Measurements from ENCODE around the gene PIGZ.

Gene PIGZ

DNA sequence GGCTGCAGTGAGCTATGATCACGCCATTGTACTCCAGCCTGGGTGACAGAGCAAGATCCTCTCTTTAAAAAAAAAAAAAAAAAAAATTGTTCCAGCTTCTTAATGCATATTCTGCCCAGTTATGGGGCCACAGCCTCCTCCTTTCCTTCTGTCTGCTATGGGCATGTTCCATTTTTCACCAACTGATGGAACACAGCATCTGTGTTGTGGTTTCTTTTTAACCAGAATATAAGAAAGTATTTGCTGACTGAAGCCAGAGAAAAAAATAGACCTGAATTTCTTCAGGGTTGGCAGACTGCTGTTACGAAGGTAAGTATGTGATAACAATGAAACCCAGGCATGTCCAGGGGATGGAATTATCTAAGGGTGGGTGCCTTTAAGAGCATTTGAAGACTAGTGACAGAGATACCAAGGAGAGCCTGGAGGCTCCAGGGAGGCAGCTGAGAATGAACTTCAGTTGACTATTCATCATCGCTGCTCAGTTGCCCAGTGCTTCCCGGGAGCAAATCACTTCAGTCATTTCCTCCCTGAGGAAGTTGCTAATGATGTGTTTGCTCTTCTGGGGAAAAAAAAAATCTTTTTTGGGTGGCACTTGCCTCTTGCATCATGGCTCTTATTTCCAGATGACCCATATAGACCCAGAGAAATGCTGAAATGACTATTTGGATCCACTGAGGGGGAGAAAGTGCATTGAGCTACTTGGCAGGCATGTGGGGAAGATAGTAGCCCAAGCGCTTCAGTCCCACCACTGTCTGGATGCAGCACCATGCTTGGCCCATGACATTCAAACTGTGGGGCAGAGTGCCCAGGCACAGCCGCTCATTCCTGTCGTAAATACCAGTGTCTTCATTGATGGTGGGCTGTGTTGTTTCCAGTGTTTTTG, 40.8 kb downstream of the PIGZ start:
- TF ChIP-seq, protein P1, sequence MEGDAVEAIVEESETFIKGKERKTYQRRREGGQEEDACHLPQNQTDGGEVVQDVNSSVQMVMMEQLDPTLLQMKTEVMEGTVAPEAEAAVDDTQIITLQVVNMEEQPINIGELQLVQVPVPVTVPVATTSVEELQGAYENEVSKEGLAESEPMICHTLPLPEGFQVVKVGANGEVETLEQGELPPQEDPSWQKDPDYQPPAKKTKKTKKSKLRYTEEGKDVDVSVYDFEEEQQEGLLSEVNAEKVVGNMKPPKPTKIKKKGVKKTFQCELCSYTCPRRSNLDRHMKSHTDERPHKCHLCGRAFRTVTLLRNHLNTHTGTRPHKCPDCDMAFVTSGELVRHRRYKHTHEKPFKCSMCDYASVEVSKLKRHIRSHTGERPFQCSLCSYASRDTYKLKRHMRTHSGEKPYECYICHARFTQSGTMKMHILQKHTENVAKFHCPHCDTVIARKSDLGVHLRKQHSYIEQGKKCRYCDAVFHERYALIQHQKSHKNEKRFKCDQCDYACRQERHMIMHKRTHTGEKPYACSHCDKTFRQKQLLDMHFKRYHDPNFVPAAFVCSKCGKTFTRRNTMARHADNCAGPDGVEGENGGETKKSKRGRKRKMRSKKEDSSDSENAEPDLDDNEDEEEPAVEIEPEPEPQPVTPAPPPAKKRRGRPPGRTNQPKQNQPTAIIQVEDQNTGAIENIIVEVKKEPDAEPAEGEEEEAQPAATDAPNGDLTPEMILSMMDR (IDR thresholded peaks at IDR 0.05; ENCODE audit: low read length, missing control alignments): no peak
- DNase-seq (ENCODE audit: low read depth): no peak
- no peak overlapping the region for H3K4me3 ChIP-seq (replicated peaks; ENCODE audit: low read depth, low read length)

DNA sequence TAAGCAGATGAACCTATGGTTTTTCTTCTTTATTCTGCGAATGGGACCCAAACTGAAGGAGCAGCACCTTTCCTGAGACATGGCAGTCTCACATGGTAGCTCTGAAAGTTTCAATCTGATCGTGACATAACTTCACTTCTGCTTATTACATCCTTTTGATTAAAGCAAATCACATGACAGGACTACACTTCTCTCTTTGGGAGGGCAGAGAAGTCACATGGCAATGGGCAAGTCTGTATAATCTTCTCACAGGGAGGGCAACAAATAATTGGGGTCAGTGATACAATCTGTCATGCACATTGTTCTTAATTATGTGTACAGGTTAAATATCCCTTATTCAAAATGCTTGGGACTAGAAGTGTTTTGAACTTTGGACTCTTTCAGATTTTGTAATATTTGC, 47.9 kb downstream of the PIGZ start:
- no peak for DNase-seq (ENCODE audit: low read depth)
- TF ChIP-seq, protein P1 (IDR thresholded peaks at IDR 0.05; ENCODE audit: low read length, missing control alignments): no peak
- H3K4me3 ChIP-seq (replicated peaks; ENCODE audit: low read depth, low read length): no peak overlapping the region

DNA sequence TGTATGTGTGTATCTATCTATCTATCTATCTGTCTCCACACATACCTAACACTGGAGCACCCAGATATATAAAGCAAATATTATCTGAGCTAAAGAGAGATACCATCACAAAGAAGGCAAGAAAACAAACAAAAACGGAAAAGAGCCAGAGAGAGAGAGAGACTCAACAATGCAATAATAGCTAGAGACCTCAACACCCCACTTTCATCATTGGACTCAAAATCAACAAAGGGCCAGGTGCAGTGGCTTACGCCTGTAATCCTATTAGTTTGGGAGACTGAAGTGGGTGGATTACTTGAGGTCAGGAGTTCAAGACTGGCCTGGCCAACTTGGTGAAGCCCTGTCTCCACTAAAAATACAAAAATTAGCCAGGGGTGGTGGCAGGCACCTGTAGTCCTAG, 49.7 kb downstream of the PIGZ start:
- TF ChIP-seq, protein P1 (IDR thresholded peaks at IDR 0.05; ENCODE audit: low read length, missing control alignments): no peak
- H3K4me3 ChIP-seq (replicated peaks; ENCODE audit: low read depth, low read length): no peak overlapping the region
- DNase-seq (ENCODE audit: low read depth): no peak

DNA sequence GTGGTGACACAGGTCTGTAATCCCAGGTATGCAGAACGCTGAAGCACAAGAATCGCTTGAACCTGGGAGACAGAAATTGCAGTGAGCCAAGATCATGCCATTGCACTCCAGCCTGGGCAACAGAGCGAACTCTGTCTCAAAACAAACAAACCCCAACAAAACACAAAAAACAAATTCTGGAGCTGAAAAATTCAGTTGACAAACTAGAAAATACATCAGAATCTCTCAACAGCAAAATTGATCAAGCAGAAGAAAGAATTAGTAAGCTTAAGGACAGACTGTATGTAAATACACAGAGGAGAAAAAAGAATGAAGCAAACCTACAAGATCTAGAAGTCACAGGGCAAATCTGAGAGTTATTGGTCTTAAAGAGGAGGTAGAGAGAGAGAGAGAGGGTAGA, 51.6 kb downstream of the PIGZ start:
- TF ChIP-seq, protein P1 (IDR thresholded peaks at IDR 0.05; ENCODE audit: low read length, missing control alignments): no peak
- H3K4me3 ChIP-seq (replicated peaks; ENCODE audit: low read depth, low read length): no peak overlapping the region
- no peak for DNase-seq (ENCODE audit: low read depth)

DNA sequence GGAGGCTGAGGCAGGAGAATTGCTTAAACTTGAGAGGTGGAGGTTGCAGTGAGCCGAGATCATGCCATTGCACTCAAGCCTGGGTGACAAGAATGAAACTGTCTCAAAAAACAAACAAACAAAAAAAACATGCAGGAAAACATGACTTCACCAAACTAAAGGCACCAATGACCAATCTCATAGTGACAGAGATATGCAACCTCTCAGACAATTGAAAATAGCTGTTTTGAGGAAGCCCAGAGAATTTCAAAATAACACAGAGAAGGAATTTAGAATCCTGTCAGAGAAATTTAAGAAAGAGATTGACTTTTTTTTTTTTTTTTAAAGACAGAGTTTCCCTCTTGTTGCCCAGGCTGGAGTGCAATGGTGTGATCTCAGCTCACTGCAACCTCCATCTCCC, 52.4 kb downstream of the PIGZ start:
- DNase-seq (ENCODE audit: low read depth): no peak
- TF ChIP-seq, protein P1 (IDR thresholded peaks at IDR 0.05; ENCODE audit: low read length, missing control alignments): no peak
- no peak overlapping the region for H3K4me3 ChIP-seq (replicated peaks; ENCODE audit: low read depth, low read length)

DNA sequence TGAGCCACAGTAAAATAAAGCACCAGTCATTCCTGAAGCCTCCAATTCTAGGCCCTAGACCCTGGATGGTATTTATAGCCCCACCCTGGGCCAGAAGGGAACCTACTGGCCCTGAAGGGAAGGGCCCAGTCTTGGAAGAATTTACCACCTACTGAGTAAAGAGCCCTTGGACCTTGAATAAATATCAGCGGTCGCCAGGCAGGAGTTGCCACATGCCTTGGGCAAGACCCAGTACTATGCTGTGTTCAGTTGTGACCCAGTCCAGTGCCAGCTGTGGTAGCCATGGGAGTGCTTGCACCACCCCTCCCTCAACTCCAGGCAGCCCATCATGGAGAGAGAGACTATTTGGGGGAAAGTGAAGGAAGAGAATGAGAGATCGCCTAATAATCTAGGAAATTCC, 53.3 kb downstream of the PIGZ start:
- TF ChIP-seq, protein P1 (IDR thresholded peaks at IDR 0.05; ENCODE audit: low read length, missing control alignments): no peak
- DNase-seq (ENCODE audit: low read depth): no peak
- H3K4me3 ChIP-seq (replicated peaks; ENCODE audit: low read depth, low read length): no peak overlapping the region

DNA sequence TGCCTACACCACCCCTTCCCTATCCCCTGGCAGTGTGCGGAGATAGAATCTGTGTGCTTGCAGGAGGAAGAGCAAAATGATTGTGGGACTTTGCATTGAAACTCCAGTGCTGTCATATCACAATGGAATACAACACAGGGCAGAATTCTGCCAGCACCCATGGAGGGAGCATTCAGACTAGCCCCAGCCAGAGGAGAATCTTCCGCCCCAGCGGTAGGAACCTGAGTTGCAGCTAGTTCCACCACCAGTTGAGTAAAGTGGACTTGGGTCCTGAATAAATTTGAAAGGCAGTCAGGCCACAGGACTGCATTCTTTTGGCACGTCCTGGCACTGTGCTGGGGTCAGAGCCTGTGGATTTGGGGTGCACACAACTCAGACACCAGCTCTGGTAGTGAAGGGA, 53.8 kb downstream of the PIGZ start:
- no peak for DNase-seq (ENCODE audit: low read depth)
- TF ChIP-seq, protein P1 (IDR thresholded peaks at IDR 0.05; ENCODE audit: low read length, missing control alignments): no peak
- H3K4me3 ChIP-seq (replicated peaks; ENCODE audit: low read depth, low read length): no peak overlapping the region
